Fibroblast of mammary gland (primary cell): Measurements from ENCODE around the gene HSPB2.
A peak's percentile ranks its signal among the peaks of the same experiment; 100 is the strongest.
"Not testable (repeated sequence)": the region's sequence is repeated elsewhere in the genome, so short reads cannot be mapped to it uniquely, and the experiment has no call there.

Experiments
- DNase-seq: peaks from one replicate; pipeline ENCODE4 v3.0.0-alpha.2; 2010; ENCODE audit warnings: low read depth
- H3K4me3 ChIP-seq: 2 replicates; pipeline ENCODE4 v1.5.1; 2011; ENCODE audit warnings: low read depth, mild to moderate bottlenecking, low read length, moderate library complexity; ENCODE audit not compliant: control insufficient read depth
- TF ChIP-seq, protein P1 (sequence below): conservative IDR thresholded peaks from 2 replicates; pipeline ENCODE4 v1.5.1; 2011; ENCODE audit warnings: low read depth, low read length, inconsistent platforms; ENCODE audit not compliant: control insufficient read depth, insufficient read depth

The HSPB2 gene

DNA sequence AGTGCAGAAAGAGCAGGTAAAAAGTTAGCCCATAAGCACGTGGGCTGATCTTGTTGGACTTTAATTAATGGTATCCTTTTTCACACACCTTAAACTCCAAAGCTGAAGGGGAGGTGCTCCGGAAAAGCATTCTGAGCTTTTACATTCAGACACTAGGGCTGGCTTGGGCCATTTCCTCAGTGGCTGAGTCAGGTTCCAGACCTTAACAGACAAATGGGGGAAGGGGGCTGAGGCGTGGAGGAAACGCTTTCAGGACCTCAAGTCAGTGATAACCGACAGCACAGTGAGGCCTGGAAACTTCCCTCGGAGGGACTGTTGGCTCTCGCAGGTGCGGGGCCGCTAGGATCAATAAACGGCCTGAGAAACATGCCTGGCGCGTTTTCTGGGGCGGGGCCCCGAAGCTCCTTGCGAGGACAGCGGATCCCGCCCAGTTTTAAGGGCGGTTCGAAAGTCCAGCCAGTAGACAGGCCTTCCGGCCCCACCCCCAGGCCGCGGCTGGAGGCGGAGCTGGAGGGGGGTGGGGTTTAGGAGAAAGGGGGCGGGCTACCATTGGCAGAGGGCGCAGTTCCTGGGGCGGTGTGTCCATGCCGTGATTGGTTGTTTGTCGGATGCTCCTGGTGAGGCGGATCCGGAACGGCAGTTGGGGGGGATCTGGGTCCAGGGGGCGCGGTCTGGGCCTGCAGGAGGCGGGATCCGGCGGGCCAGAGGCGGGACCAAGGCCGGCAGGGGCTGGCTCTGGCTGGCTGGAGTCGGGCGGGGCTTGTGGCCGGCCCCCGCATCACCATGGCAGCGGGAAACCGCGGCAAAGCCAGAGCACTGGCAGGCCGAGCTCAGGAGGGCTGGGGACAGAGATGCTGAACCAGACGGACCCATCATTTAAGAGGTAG lies 14.2 kb downstream of the HSPB2 start:
- H3K4me3 ChIP-seq: peak overlapping the region; percentile 59
- peak; percentile 94 for DNase-seq
- TF ChIP-seq, protein P1, sequence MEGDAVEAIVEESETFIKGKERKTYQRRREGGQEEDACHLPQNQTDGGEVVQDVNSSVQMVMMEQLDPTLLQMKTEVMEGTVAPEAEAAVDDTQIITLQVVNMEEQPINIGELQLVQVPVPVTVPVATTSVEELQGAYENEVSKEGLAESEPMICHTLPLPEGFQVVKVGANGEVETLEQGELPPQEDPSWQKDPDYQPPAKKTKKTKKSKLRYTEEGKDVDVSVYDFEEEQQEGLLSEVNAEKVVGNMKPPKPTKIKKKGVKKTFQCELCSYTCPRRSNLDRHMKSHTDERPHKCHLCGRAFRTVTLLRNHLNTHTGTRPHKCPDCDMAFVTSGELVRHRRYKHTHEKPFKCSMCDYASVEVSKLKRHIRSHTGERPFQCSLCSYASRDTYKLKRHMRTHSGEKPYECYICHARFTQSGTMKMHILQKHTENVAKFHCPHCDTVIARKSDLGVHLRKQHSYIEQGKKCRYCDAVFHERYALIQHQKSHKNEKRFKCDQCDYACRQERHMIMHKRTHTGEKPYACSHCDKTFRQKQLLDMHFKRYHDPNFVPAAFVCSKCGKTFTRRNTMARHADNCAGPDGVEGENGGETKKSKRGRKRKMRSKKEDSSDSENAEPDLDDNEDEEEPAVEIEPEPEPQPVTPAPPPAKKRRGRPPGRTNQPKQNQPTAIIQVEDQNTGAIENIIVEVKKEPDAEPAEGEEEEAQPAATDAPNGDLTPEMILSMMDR: peak; percentile 13

DNA sequence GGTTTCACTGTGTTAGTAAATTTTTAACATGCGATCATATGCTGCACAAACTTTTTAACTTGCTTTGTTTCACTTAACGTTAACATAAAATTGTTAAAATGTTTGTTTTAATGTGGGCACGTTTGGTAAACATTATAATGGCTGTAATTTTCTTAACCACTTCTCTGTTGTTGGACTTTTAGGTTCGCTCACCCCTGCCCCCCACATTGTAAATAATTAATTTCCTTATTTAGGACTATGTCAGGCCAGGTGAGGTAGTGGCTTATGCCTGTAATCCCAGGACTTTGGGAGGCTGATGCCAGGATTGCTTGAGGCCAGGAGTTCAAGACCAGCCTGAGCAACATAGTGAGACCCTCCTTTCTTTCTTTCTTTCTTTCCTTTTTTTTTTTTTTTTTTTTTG lies 17.9 kb downstream of the HSPB2 start:
- no peak for DNase-seq
- TF ChIP-seq, protein P1: no peak
- H3K4me3 ChIP-seq: no peak overlapping the region

DNA sequence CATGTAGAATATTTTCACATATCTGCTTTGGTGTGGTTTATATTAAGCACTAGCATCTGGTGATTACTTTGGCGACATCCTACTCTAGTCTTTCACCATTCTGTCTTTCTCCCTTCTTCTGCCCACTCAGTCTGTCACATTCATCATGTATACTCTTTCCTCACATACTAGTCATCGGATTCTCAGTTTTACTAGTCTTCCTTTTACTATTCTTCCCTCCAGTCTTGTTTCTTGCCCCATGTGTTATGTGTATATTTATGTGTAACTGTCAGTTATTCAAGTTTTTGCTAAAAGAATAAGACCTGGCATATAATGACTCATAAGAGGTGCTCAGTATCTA lies 20.0 kb downstream of the HSPB2 start:
- H3K4me3 ChIP-seq: no peak overlapping the region
- DNase-seq: peak; percentile 81
- TF ChIP-seq, protein P1: no peak

DNA sequence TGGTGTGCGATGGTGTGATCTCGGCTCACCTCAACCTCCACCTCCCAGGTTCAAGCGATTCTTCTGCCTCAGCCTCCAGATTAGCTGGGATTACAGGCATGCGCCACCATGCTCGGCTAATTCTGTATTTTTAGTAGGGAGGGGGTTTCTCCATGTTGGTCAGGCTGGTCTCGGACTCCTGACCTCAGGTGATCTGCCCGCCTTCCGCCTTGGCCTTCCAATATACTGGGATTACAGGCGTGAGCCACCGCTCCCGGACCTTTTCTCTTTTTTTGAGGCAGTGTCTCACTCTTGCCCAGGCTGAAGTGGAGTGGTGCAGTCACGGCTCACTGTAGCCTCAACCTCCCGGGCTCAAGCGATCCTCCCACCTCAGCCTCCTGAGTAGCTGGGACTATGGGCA lies 20.6 kb downstream of the HSPB2 start:
- not testable (repeated sequence) for H3K4me3 ChIP-seq, DNase-seq

DNA sequence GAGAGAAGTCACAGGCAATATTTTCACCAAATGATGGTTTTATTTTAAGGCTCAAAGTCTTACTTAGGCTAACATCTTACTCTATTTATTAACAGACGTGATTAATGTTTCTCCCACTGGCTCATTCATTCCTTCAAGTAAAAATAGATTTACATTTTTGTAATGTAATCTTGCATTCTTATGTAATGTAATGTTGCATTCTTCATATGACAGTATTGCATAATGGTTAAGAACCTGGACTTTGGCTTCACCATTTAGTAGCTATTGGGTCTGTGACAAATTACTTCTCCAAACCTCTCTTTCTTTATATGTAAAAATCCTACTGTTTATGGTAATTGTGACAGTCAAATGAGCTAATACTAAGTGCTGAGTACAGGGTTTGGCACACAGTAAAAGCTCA lies 21.3 kb downstream of the HSPB2 start:
- DNase-seq: no peak
- TF ChIP-seq, protein P1: no peak
- H3K4me3 ChIP-seq: no peak overlapping the region

DNA sequence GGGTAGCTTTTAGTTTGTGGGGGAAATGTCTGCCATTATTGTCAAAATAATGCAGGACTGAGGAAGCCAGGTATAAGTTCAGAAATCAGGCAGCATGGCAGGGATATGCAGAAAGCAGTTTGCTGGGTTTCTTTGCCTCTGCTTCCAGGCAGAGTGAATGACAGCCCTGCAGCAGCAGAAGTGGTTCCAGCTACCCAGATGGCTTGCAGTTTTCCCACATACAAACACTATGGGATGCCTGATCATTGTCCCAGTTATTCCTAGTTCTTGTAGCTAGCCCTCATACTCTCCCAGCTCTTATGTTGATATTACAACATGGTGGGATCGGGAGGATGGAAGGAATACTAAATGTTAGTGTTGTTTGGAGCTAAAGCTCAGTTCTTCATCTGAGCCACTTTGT lies 21.8 kb downstream of the HSPB2 start:
- H3K4me3 ChIP-seq: no peak overlapping the region
- TF ChIP-seq, protein P1: no peak
- DNase-seq: no peak

DNA sequence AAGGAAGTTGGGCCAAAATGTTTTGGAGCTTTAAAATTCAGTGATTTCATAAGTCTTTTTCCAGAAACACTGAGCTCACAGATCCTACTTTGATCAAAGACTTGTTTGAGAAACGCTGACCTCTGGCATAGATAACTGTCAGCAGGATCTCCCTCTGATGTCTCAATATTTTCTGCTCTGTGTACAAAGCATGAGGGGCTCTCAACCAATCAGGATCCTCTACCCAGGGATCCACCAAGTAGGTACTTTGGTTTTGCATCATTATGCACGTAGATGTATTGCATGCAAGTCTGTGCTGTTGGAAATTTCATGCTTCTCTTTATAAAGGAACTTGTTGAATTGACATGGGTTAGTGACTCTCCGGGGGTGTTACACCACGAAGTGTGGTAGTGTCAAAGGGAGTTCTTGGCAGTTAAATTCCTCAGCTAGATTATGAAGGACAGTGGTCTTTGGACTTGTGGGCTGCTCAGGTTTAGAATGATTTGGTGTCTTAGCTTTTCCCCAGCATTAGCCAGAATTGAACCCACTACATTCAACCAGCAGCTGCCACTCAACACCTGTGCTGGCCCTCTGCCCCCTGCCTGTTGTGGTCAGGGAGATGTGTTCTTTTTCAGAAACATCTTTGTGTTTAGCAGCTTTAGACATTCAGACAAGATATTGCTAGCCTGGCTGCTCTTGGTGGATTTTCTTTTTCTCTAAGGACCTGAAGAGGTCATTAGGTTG lies 22.9 kb downstream of the HSPB2 start:
- H3K4me3 ChIP-seq: no peak overlapping the region
- TF ChIP-seq, protein P1: no peak
- peak; percentile 86 for DNase-seq
